Upper lobe of right lung (tissue), 1 donor: ENCODE measurements around the gene TMEM213. TPM values are rescaled to one million over a fixed set of nuclear protein-coding genes. Genes with fewer than 3 reads are reported as not detected.

ENCODE experiments used
- ATAC-seq: fragments of 200-7000 bp; cut with Tn5 transposase; one replicate; pipeline ENCODE4 v1.9.1; 2020; ENCODE audit warnings: mild to moderate bottlenecking, moderate library complexity
- DNase-seq: peaks from one replicate; pipeline ENCODE4 v3.0.0-alpha.2; 2020
- H3K27ac ChIP-seq: fragments of 200-600 bp; one replicate; pipeline ENCODE4 v1.8.0; 2022
- H3K27me3 ChIP-seq: fragments of 200-600 bp; one replicate; pipeline ENCODE4 v1.8.0; 2022; ENCODE audit warnings: mild to moderate bottlenecking
- H3K36me3 ChIP-seq: fragments of 200-600 bp; one replicate; pipeline ENCODE4 v1.8.0; 2022
- H3K4me1 ChIP-seq: fragments of 200-600 bp; one replicate; pipeline ENCODE4 v1.8.0; 2022
- H3K4me3 ChIP-seq: fragments of 200-600 bp; one replicate; pipeline ENCODE4 v1.8.0; 2022; ENCODE audit warnings: mild to moderate bottlenecking
- H3K9me3 ChIP-seq: fragments of 200-600 bp; one replicate; pipeline ENCODE4 v1.8.0; 2022
- intact Hi-C: fragments of 100-400 bp; cut with DNase I; formaldehyde crosslinking; loops from one replicate; pipeline ENCODE4 v1.11.0; 2022
- total RNA-seq: library from RNA; stranded (reverse); fragmentation: NEBNext Ultra II Directional; extraction: Animal tissue kit (Norgen Biotek cat#: 25700); gene quantifications from one replicate; pipeline ENCODE4 v1.2.1, GENCODE V29; 2021
- TF ChIP-seq, protein P1 (sequence below): fragments of 200-600 bp; IDR thresholded peaks from one replicate; pipeline ENCODE4 v1.8.0; 2022; ENCODE audit warnings: antibody characterized with exemption
- donor health status: DM: no; HTN: yes; CAD: no; lungs with severe emphysema.

TMEM213 gene
- total RNA-seq, 1 donor from 2014 or later, result 9.6 TPM

DNA sequence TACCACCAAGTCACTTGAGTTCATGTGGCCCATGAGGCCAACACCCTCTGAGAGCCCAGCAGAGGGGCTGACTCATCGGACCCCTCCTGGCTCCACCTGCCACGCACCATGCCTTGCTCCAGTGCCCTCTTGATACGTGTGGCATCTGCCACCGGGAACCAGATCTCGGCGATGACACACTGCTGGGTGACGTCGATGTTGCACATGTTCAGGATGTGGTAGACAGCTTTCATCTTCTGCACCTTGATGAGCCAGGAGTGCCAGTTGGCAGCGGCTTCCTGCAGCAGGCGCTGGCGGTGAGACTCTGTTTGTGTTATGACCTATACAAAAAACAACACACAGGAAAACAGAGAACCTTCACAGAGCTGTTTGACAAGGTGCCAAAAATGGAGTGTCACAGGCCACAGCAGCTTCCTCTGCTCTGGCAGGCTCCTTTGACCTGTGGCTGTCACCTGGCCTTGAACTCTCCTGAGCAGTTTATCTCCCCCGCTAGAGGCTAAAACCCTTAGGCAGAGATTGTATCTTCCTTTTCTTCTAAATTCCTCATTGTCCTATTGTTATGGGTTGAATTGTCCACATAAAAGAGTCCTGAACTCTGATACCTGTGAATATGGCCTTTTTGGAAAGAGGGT lies 45.2 kb upstream of the TMEM213 start:
- DNase-seq (no peak), ATAC-seq (peak; percentile 51)
- H3K27ac ChIP-seq, result no peak overlapping the region
- no peak overlapping the region for H3K4me3 ChIP-seq
- no peaks in the 10 kb centered on the region for H3K27me3 ChIP-seq
- peaks cover 7% of the 10 kb centered on the region for H3K4me1 ChIP-seq
- H3K36me3 ChIP-seq, result no peaks in the 10 kb centered on the region
- intact Hi-C loops, result no loop called here
- H3K9me3 ChIP-seq, result no peaks in the 10 kb centered on the region
- TF ChIP-seq, protein P1, sequence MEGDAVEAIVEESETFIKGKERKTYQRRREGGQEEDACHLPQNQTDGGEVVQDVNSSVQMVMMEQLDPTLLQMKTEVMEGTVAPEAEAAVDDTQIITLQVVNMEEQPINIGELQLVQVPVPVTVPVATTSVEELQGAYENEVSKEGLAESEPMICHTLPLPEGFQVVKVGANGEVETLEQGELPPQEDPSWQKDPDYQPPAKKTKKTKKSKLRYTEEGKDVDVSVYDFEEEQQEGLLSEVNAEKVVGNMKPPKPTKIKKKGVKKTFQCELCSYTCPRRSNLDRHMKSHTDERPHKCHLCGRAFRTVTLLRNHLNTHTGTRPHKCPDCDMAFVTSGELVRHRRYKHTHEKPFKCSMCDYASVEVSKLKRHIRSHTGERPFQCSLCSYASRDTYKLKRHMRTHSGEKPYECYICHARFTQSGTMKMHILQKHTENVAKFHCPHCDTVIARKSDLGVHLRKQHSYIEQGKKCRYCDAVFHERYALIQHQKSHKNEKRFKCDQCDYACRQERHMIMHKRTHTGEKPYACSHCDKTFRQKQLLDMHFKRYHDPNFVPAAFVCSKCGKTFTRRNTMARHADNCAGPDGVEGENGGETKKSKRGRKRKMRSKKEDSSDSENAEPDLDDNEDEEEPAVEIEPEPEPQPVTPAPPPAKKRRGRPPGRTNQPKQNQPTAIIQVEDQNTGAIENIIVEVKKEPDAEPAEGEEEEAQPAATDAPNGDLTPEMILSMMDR, result no peak

GRCh38 chr7:138753150-138753518 lies 44.7 kb upstream of the TMEM213 start:
- H3K4me1 ChIP-seq, result peaks cover 7% of the 10 kb centered on the region
- intact Hi-C loops, result no loop called here
- H3K4me3 ChIP-seq, result no peak overlapping the region
- ATAC-seq (peak; percentile 59), DNase-seq (no peak)
- H3K27ac ChIP-seq, result no peak overlapping the region
- no peaks in the 10 kb centered on the region for H3K27me3 ChIP-seq
- H3K9me3 ChIP-seq, result no peaks in the 10 kb centered on the region
- H3K36me3 ChIP-seq, result no peaks in the 10 kb centered on the region
- TF ChIP-seq, protein P1, result no peak

GRCh38 chr7:138753610-138754009 lies 44.2 kb upstream of the TMEM213 start:
- H3K9me3 ChIP-seq, result no peaks in the 10 kb centered on the region
- no peaks in the 10 kb centered on the region for H3K27me3 ChIP-seq
- TF ChIP-seq, protein P1, result no peak
- no peak for DNase-seq
- H3K4me3 ChIP-seq, result no peak overlapping the region
- ATAC-seq, result no peak
- intact Hi-C loops, result no loop called here
- peaks cover 7% of the 10 kb centered on the region for H3K4me1 ChIP-seq
- no peaks in the 10 kb centered on the region for H3K36me3 ChIP-seq
- H3K27ac ChIP-seq, result no peak overlapping the region

- ATAC-seq (no peak), DNase-seq (no peak)
- Histone ChIP-seq H3K4me1 (peaks cover 7% of the 10 kb centered on the region), H3K27ac (no peak overlapping the region), H3K27me3 (no peaks in the 10 kb centered on the region), H3K36me3 (no peaks in the 10 kb centered on the region), H3K9me3 (no peaks in the 10 kb centered on the region), H3K4me3 (no peak overlapping the region)
- TF ChIP-seq, protein P1, result no peak
- intact Hi-C loops, result no loop called here
Measured at GRCh38 chr7:138755331-138755747, 42.5 kb upstream of the TMEM213 start.

GRCh38 chr7:138755842-138756590 lies 41.8 kb upstream of the TMEM213 start:
- no peak for DNase-seq
- Histone ChIP-seq H3K27me3 (no peaks in the 10 kb centered on the region), H3K36me3 (no peaks in the 10 kb centered on the region), H3K9me3 (no peaks in the 10 kb centered on the region), H3K4me1 (peaks cover 7% of the 10 kb centered on the region), H3K4me3 (no peak overlapping the region), H3K27ac (no peak overlapping the region)
- intact Hi-C loops, result no loop called here
- TF ChIP-seq, protein P1, result no peak
- ATAC-seq, result no peak
